Lower leg skin (tissue), 3 donors: ENCODE results near the gene GNG7.

Experiments
- POLR2A ChIP-seq, 2 donors: fragments of 450-650 bp; IDR thresholded peaks; one replicate each; pipeline ENCODE4 v1.6.1; 2016 to 2017; ENCODE audit warnings: antibody characterized with exemption in 2 of 2, mild to moderate bottlenecking in 1 of 2, moderate library complexity in 1 of 2
- TF ChIP-seq, protein P1 (sequence below), 3 donors: fragments of 450-650 bp; IDR thresholded peaks; one replicate each; pipeline ENCODE4 v1.5.1; 2016; ENCODE audit warnings: antibody characterized with exemption in 3 of 3, mild to moderate bottlenecking in 3 of 3, moderate library complexity in 2 of 3

DNA sequence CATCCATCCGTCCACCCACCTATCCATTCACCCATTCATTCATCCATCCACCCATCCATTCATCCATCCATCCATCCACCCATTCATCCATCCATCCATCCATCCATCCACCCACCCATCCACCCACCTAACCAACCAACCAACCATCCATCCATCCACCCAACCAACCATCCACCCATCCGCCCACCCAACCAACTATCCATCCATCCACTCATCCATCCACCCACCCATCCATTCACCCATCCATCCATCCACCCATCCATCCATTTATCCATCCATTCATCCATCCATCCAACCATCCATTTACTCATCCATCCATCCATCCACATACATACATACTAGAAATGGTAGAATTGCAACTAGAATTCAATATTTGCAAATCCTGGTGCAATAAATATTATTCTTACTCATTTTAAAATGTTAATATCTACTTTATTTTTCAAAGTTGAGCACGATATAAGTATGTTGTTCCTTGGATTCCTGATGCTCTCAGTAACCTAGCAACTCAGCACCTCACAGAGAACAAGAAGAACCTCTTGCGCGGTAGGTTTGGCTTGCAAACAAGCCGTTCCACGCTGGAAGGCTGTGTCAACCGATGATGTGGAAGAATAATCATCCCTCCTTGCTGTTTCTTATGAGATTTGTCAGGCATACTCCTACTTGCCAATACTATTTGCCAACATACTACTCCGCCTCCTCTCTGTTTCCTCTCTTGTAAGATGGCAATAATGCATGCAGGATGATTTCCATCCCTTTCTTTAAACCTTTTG, 111.7 kb downstream of the GNG7 start:
- TF ChIP-seq, protein P1, sequence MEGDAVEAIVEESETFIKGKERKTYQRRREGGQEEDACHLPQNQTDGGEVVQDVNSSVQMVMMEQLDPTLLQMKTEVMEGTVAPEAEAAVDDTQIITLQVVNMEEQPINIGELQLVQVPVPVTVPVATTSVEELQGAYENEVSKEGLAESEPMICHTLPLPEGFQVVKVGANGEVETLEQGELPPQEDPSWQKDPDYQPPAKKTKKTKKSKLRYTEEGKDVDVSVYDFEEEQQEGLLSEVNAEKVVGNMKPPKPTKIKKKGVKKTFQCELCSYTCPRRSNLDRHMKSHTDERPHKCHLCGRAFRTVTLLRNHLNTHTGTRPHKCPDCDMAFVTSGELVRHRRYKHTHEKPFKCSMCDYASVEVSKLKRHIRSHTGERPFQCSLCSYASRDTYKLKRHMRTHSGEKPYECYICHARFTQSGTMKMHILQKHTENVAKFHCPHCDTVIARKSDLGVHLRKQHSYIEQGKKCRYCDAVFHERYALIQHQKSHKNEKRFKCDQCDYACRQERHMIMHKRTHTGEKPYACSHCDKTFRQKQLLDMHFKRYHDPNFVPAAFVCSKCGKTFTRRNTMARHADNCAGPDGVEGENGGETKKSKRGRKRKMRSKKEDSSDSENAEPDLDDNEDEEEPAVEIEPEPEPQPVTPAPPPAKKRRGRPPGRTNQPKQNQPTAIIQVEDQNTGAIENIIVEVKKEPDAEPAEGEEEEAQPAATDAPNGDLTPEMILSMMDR (IDR thresholded peaks at IDR 0.05) = no peak
- no peak for TF ChIP-seq POLR2A (IDR thresholded peaks at IDR 0.05)
